ENCODE data around the gene NMNAT3. TPM values are rescaled to one million over a fixed set of nuclear protein-coding genes. Genes with fewer than 3 reads are reported as not detected.

Gene NMNAT3
- total RNA-seq: 1.5 TPM

- peak; percentile 91 for DNase-seq (ENCODE audit: low spot score)
- ATAC-seq: peak; percentile 99
These were observed at the start of gene NMNAT3 for GRCh38 chr3:139677388-139678155. Gene NMNAT3, minus strand, starts transcription at chr3:139677972. Its CDS starts 50,248 bp downstream, at chr3:139627724.

DNA sequence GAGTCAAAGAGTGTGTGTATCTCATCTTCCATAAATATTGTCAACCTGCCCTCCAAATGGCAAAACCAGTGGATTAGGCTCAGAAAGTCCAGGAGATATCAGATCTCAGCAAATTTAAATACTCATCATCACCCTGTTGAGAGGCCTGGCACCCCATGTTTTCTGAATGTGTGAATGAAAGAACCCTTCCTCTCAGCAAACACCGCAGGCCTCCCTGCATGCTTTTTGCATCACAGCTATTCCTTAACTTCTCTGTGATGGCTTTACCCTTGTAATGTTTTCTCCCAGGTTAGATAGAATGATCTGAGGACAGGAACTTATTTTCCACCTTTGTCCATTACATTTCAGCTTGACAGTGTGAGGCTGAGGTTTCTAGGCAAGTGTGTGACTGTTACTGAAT is 43.6 kb upstream of the NMNAT3 start:
- ATAC-seq (no peak), DNase-seq (ENCODE audit: low spot score) (no peak)

DNA sequence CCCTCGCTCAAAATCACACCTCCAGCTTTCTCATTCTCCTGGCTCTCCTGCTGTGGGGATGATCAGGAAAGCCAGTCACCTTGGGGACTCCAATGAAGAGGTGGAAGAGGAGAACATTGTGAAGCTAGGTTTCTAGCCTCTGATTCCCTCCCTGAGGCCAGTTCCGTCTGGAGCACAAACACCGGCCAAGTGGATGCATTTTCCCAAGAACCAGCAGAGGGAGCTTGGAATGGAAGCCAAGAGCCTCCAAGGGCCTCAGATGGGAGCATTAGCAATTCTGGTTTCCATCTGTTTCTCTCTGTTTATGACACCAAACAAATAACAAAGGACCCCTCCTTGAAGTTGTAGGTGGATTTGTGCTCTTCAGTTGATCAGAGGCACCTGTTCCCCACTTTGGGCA is 40.6 kb upstream of the NMNAT3 start:
- DNase-seq (ENCODE audit: low spot score) (peak; percentile 48), ATAC-seq (peak; percentile 85)

DNA sequence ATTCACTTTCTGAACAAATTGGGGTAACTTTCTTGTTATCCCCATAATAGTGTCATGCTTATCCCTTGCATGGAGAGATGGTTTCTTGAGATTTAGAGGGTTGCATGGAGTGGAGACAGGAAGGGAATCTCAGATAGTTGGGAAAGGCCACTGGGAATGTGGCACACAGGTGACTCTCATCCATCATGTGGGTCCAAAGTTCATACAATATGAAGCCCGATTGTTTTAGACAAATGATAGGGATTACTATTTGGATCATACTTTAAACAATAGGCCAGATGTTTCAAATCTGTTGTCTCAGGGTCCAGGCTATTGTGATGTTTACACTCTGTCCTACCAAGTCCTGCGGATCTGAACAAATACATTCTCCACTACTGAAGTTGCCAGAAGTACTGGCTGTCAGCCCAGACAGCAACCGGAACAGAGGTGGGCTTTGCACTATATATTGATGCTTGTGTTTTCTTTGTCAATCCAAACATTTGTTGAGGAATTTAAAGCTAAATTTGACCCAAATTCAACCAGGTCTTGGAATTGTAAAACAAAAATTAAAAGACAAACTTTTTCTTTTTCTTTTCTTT is 39.2 kb upstream of the NMNAT3 start:
- no peak for ATAC-seq
- DNase-seq (ENCODE audit: low spot score): no peak

DNA sequence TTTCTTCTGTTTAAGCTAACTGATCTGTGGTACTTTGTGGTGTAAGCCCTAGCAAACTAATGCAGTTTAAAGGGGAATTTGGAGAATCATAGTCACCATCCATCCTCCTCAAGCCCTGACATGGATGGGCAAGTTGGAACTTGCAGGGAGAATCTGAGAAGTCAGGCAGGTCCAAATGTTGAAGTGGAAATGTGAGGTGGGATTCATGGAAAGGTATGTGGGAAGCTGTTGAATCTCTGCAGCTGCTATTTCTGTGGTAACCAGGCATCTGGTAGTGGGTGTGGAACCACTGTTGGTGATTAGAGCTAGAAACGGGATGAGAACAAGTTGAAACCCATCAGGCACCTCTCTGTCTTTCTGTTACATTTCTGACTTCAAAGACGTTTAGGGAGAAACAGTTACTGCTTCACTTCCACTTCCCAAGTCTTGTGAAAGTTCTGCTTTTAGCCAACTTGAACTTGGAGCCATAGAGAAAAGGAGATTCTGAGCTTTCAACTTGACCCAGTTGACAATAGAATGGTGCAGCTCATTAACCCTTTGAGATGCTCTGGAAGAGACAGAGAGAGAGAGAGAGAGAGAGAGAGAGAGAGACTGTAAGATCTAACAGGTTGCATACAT is 38.1 kb upstream of the NMNAT3 start:
- DNase-seq (ENCODE audit: low spot score) (no peak), ATAC-seq (no peak)

- DNase-seq (ENCODE audit: low spot score): no peak
- ATAC-seq: no peak
These were observed 37.4 kb upstream of the NMNAT3 start for GRCh38 chr3:139715166-139715565.

GRCh38 chr3:139710212-139710611 is 32.4 kb upstream of the NMNAT3 start:
- ATAC-seq (no peak), DNase-seq (ENCODE audit: low spot score) (no peak)

DNA sequence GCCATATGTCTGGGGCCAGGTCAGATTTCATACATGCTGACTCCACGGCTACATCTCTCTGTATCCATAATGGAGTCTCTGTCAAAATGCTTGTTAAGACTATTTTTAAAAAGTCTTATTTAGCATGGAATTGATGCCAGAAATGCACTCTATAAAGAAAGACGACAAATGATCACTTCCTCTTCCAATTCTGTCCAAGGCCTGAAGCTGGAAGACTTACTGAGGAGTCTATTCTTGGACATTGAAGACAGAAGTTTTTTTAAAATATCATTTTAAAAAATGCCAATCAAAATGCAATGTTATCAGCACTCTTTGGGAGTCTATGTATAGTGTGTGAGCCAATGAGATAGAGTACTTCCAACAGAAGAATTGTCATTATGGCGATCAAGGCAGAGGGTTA is 27.9 kb upstream of the NMNAT3 start:
- ATAC-seq (no peak), DNase-seq (ENCODE audit: low spot score) (no peak)

- ATAC-seq (no peak), DNase-seq (ENCODE audit: low spot score) (no peak)
These were observed 18.5 kb upstream of the NMNAT3 start for GRCh38 chr3:139696314-139696604.

DNA sequence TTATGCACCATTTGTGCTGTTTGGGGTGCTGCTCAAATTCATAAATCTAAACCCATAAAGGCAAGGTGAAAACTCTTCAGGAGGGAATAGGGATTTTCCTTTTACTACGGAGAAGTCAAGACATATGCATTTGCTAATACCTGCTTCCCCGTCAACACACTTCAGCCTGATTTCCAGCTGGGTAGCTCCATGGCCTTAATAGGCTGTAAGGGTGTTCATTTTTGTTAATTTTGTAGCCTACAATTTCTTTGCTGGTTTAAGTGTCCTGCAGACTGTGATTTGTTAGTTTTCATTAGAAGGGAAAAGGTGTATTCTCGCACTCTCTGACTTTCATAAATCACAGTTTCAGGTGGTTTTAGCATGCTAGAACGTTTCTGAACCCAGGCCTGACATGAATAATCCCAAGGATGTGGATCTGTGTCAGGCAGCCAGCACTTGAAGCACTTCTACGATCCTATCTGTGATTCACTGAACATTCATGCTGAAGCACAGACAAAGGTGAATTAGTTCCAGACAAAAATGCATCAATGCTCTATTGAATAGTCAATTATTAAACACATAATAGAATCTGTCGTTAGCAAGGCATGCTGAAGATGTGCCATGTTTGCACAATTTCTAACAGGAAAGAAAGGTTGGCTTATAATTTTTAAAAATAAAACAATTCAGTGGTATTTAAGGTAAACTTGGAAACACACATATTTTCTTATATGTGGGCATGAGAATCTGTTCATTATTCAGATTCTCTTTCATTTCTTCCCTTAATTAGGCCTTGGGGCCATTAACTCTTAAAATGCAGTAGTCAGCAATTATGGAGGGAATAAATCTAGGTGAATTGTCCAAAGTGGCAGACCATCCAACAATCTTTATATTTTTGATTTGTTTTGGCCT is 17.9 kb upstream of the NMNAT3 start:
- ATAC-seq: no peak
- no peak for DNase-seq (ENCODE audit: low spot score)

GRCh38 chr3:139695007-139695406 is 17.2 kb upstream of the NMNAT3 start:
- ATAC-seq (no peak), DNase-seq (ENCODE audit: low spot score) (no peak)

- ATAC-seq: no peak
These were observed 16.8 kb upstream of the NMNAT3 start for GRCh38 chr3:139694542-139694941.

DNA sequence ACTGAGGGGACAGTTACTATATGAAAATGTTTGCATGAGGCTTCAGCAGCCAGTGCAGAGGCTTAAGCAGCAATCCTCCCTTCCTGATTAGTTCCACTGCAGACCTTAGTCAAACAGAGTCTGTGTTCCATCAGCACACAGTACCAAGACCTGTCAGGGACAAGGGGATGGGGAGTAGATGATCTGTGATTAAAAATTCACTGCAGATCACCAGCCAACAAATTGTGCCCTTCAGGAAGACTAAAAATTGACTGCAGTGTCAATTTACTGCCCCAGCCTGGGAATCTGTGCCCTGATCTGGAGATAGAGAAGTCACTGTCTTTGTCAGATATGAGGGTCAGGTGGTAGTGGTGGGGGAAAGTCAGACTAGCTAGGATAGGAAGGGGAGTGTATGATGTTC is 13.8 kb upstream of the NMNAT3 start:
- ATAC-seq (no peak), DNase-seq (ENCODE audit: low spot score) (no peak)

More at GRCh38 chr3:139694542-139694941, 16.8 kb upstream of the NMNAT3 start:
- DNase-seq (ENCODE audit: low spot score): no peak

DNA sequence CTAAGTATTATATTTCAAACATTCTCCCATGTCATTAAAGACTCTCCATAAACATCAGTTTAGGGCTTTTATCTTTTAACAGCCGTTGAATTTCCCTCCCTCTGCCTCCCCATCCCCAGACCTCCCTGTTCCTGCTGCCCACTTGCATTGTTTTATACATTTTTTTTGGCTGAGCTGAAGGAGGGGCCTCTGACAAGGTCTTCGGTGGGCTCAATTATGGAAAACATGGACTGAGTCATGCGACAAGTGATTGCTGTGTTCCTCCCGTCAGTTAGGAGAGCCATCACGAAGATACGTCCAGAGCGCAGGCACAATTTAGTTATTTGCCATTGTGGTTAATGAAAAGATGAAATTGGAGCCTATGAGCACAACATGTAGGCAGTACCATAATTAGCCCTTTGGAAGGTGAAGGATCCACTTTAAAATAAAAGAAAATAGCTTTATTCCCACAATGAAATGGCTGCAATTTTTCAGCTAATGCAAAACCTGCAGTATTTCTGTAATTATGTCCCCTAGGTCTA is 12.0 kb upstream of the NMNAT3 start:
- DNase-seq (ENCODE audit: low spot score) (no peak), ATAC-seq (no peak)

GRCh38 chr3:139689122-139689521 is 11.3 kb upstream of the NMNAT3 start:
- no peak for DNase-seq (ENCODE audit: low spot score)
- no peak for ATAC-seq

- DNase-seq (ENCODE audit: low spot score) (no peak), ATAC-seq (no peak)
These were observed 9.7 kb upstream of the NMNAT3 start for GRCh38 chr3:139687431-139687830.

DNA sequence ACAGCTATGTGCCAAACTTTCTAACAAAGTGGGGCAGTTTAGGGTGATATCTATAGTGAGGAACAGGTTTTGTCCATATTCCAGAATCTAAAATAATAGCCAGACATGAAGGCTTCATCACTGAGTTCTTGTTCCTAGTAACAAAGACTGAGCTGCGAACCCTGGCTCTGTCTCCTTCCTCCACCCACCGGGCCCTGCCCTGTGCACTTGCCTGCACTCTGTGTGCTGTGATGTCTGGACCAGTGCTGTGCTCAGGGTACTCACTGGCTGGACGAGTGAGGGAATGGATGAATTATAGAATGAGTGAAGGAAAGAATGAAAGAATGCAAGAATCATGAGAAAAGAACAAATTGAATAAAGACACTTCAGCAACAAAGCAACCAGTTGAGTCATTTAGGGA is 8.9 kb upstream of the NMNAT3 start:
- no peak for ATAC-seq

GRCh38 chr3:139686206-139686605 is 8.4 kb upstream of the NMNAT3 start:
- ATAC-seq (no peak), DNase-seq (ENCODE audit: low spot score) (no peak)

More for the DNA sequence above, 8.9 kb upstream of the NMNAT3 start:
- no peak for DNase-seq (ENCODE audit: low spot score)

DNA sequence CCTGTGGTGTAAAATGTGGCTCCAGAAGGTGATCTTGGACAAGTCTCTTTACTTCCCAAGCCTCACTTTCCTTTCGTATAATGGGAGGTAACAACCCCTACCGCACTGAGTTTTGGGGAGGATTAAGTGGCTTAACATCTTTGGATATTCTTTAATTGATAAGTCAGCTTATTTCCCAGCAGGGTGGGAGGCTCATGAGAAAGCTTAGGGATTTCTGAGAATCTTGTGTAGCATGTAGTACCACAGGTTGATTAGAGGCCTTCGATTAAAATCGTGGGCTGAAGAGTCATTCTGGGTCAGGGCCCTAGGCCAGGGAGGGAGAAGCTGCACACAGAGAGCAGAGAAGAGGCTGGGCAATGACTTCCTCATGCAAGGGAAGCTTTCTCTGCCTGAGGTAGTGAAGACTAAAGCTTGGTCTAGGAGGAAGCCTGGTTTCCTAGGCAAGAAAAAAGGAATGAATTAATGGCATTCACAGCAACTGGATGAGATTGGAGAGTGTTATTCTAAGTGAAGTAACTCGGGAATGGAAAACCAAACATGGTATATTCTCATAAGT is 1.5 kb upstream of the NMNAT3 start:
- DNase-seq (ENCODE audit: low spot score) (no peak), ATAC-seq (no peak)

DNA sequence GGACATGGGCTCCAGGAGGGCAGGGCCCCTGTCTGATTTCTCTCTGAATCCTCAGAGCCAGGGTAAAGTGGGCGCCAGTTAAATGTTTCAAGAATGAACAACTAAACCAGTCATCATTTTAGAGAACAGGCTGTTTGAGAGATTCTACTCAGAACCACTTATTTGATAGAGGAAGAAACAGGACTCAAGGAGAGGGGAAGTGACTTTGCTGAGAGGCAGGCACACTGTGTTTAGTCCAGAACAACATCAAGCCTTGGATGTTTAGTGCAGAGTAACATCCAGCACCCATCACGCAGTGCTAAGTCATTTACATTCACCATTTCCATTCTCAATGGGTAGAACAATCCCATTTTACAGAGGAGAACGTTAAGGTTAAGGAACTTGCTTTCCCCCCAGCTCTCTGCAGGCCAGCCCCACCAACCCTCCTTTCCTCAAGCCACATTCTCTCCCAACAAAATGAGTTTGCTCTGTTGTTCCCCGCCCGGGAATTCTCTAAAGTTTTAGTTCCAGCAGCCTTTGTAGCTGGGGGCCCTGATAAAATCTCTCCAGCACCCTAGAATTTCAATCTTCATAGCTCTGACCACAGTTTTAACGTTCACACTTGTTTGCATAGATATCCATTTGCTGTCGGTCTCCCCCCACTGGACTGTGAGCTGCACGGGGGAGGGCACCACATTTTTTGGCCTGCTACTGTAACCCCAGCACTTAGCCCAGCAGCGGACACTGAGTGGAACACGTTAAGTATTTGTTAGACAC is 962 bp downstream of the NMNAT3 start:
- peak; percentile 8 for ATAC-seq
- DNase-seq (ENCODE audit: low spot score): no peak
